ENCODE measurements around the gene LPCAT2. TPM values are rescaled to one million over a fixed set of nuclear protein-coding genes. Genes with fewer than 3 reads are reported as not detected.

LPCAT2 gene
- total and polyA plus RNA-seq, 2 experiments from 2014 or later, result 7.8 to 23.8 TPM

DNA sequence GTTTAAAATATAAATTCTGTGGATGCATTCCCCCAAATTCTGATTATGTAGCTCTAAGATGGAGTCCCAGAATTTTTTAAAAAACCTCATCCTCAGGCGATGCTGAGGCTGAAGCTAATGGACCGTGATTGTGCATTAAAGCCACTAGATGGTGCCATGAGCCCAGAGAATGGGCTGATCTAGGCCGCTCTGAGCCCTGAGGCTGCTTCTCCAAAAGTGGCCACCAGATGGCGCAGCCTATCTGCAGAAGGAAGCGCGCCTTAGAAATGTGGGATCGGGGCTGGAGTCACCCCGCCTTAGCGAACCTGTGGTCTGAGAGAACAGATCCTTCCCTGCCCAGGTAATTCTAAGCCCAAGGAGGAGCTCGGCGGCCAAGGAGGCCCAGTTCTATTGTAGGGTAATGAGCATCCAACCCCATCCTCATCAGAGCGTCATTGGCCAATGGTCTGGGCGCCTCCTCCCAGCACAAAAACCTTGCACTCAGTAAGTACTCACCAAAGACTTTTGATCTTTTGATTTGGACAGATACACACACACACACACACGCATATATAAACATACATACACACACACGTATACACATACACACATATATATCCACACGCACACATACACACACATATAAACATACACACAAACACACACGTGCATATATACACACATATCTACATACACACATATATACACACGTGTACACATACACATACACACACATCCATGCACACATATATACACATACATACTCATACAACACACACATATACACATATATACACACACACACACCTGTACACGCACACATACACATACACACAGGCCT is 43.6 kb upstream of the LPCAT2 start:
- no peak overlapping the region for H2AFZ ChIP-seq
- H3K27me3 Mint-ChIP-seq (ENCODE audit: insufficient read depth, low read depth, poor library complexity), result peaks cover 6% of the 10 kb centered on the region

DNA sequence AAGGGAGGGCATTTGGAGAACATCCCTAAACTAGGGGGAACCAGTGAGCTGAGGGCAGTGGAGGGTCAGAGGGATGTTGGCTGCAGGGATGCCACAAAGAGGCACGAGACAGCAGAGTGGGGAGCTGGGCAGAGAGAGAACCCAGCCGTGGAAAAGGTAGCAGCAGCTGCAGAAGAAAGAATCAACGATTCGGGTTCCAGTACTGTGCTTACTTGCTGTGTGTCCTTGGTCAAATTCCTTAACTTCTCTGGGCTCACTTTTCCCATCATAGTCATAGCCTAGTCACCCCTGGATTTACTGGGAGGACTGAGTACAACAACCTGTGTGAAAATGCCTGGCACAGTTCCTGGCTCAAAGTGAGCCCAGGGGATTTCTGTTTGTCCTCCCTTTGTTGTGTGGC is 42.7 kb upstream of the LPCAT2 start:
- no peaks in the 10 kb centered on the region for H3K4me1 ChIP-seq (ENCODE audit: insufficient read depth)
- Mint-ChIP-seq H3K27ac (no peak overlapping the region), H3K27me3 (ENCODE audit: insufficient read depth, low read depth, poor library complexity) (peaks cover 11% of the 10 kb centered on the region), H3K9me3 (no peaks in the 10 kb centered on the region), H3K36me3 (ENCODE audit: low read depth) (no peaks in the 10 kb centered on the region; the same call in 2 of the 3 replicates), H3K4me1 (peaks cover 4% of the 10 kb centered on the region; the same call in 2 of the 3 replicates), H3K4me3 (no peak overlapping the region)
- no peak for TF ChIP-seq EZH2 (IDR thresholded peaks at IDR 0.05; ENCODE audit: low read depth, unreplicated experiment)
- TF ChIP-seq, protein P1, sequence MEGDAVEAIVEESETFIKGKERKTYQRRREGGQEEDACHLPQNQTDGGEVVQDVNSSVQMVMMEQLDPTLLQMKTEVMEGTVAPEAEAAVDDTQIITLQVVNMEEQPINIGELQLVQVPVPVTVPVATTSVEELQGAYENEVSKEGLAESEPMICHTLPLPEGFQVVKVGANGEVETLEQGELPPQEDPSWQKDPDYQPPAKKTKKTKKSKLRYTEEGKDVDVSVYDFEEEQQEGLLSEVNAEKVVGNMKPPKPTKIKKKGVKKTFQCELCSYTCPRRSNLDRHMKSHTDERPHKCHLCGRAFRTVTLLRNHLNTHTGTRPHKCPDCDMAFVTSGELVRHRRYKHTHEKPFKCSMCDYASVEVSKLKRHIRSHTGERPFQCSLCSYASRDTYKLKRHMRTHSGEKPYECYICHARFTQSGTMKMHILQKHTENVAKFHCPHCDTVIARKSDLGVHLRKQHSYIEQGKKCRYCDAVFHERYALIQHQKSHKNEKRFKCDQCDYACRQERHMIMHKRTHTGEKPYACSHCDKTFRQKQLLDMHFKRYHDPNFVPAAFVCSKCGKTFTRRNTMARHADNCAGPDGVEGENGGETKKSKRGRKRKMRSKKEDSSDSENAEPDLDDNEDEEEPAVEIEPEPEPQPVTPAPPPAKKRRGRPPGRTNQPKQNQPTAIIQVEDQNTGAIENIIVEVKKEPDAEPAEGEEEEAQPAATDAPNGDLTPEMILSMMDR (conservative IDR thresholded peaks at IDR 0.05; ENCODE audit: low read depth in 2 of 2), result 0 out of 4 replicates have a peak, but pooled peaks of 1 of the 2 experiments have one; percentile 8
- 0 out of 2 replicates have a peak, but pooled peaks cover under 1% of the 10 kb centered on the region for H3K27me3 ChIP-seq (ENCODE audit: insufficient read depth)
- H3K27ac ChIP-seq (ENCODE audit: low read depth), result no peak overlapping the region
- DNase-seq (ENCODE audit: low spot score) (no peak), ATAC-seq (no peak)
- H3K9me2 ChIP-seq (ENCODE audit: insufficient read depth), result no peaks in the 10 kb centered on the region
- H3K79me2 ChIP-seq (replicated peaks; ENCODE audit: insufficient read depth), result no peaks in the 10 kb centered on the region
- no peak overlapping the region for H3K4me3 ChIP-seq
- H3F3A ChIP-seq (replicated peaks; ENCODE audit: low read depth), result no peaks in the 10 kb centered on the region
- no peak overlapping the region for H2AFZ ChIP-seq
- no peak overlapping the region for H3K4me2 ChIP-seq
- no peaks in the 10 kb centered on the region for H3K36me3 ChIP-seq (ENCODE audit: insufficient read depth)
- H4K20me1 ChIP-seq (replicated peaks; ENCODE audit: insufficient read depth), result no peaks in the 10 kb centered on the region

More for the DNA sequence above, 43.6 kb upstream of the LPCAT2 start:
- Mint-ChIP-seq H3K4me1 (peaks cover 4% of the 10 kb centered on the region; the same call in 2 of the 3 replicates), H3K27ac (no peak overlapping the region), H3K36me3 (ENCODE audit: low read depth) (no peaks in the 10 kb centered on the region; the same call in 2 of the 3 replicates), H3K9me3 (no peaks in the 10 kb centered on the region), H3K4me3 (no peak overlapping the region)
- H3K36me3 ChIP-seq (ENCODE audit: insufficient read depth), result no peaks in the 10 kb centered on the region
- peak; percentile 89 for ATAC-seq
- H3K27me3 ChIP-seq (ENCODE audit: insufficient read depth), result no peaks in the 10 kb centered on the region
- no peaks in the 10 kb centered on the region for H3K4me1 ChIP-seq (ENCODE audit: insufficient read depth)
- no peaks in the 10 kb centered on the region for H3K79me2 ChIP-seq (replicated peaks; ENCODE audit: insufficient read depth)
- peak; percentile 94 for DNase-seq (ENCODE audit: low spot score)
- no peak overlapping the region for H3K27ac ChIP-seq (ENCODE audit: low read depth)
- TF ChIP-seq, protein P2, sequence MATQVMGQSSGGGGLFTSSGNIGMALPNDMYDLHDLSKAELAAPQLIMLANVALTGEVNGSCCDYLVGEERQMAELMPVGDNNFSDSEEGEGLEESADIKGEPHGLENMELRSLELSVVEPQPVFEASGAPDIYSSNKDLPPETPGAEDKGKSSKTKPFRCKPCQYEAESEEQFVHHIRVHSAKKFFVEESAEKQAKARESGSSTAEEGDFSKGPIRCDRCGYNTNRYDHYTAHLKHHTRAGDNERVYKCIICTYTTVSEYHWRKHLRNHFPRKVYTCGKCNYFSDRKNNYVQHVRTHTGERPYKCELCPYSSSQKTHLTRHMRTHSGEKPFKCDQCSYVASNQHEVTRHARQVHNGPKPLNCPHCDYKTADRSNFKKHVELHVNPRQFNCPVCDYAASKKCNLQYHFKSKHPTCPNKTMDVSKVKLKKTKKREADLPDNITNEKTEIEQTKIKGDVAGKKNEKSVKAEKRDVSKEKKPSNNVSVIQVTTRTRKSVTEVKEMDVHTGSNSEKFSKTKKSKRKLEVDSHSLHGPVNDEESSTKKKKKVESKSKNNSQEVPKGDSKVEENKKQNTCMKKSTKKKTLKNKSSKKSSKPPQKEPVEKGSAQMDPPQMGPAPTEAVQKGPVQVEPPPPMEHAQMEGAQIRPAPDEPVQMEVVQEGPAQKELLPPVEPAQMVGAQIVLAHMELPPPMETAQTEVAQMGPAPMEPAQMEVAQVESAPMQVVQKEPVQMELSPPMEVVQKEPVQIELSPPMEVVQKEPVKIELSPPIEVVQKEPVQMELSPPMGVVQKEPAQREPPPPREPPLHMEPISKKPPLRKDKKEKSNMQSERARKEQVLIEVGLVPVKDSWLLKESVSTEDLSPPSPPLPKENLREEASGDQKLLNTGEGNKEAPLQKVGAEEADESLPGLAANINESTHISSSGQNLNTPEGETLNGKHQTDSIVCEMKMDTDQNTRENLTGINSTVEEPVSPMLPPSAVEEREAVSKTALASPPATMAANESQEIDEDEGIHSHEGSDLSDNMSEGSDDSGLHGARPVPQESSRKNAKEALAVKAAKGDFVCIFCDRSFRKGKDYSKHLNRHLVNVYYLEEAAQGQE (IDR thresholded peaks at IDR 0.05; ENCODE audit: unreplicated experiment), result no peak
- no peak for TF ChIP-seq JUNB (IDR thresholded peaks at IDR 0.05; ENCODE audit: unreplicated experiment)
- TF ChIP-seq, protein P1 (conservative IDR thresholded peaks at IDR 0.05; ENCODE audit: low read depth in 2 of 2), result peak; percentile 100
- no peaks in the 10 kb centered on the region for H3F3A ChIP-seq (replicated peaks; ENCODE audit: low read depth)
- H4K20me1 ChIP-seq (replicated peaks; ENCODE audit: insufficient read depth), result no peaks in the 10 kb centered on the region
- H3K4me3 ChIP-seq, result no peak overlapping the region
- H3K4me2 ChIP-seq, result no peak overlapping the region
- H3K9me2 ChIP-seq (ENCODE audit: insufficient read depth), result no peaks in the 10 kb centered on the region
